KOPT-K1 (cell line): ENCODE results near the gene RAD54L.

Source experiments
- H3K27ac ChIP-seq: fragments of 200-600 bp; sonication (generic); 2 replicates; pipeline ENCODE4 v1.5.1; 2016; ENCODE audit warnings: antibody characterized with exemption, mild to moderate bottlenecking, low read depth, low read length; ENCODE audit not compliant: poor library complexity, severe bottlenecking
- H3K36me3 ChIP-seq: fragments of 200-600 bp; sonication (generic); 2 replicates; pipeline ENCODE4 v1.5.1; 2017; ENCODE audit warnings: antibody characterized with exemption, mild to moderate bottlenecking, low read length, moderate library complexity; ENCODE audit not compliant: insufficient read depth
- H3K9me3 ChIP-seq: fragments of 200-600 bp; sonication (generic); 2 replicates; pipeline ENCODE4 v1.5.1; 2017; ENCODE audit warnings: antibody characterized with exemption, low read length, mild to moderate bottlenecking; ENCODE audit not compliant: insufficient read depth, poor library complexity, severe bottlenecking

The RAD54L gene

DNA sequence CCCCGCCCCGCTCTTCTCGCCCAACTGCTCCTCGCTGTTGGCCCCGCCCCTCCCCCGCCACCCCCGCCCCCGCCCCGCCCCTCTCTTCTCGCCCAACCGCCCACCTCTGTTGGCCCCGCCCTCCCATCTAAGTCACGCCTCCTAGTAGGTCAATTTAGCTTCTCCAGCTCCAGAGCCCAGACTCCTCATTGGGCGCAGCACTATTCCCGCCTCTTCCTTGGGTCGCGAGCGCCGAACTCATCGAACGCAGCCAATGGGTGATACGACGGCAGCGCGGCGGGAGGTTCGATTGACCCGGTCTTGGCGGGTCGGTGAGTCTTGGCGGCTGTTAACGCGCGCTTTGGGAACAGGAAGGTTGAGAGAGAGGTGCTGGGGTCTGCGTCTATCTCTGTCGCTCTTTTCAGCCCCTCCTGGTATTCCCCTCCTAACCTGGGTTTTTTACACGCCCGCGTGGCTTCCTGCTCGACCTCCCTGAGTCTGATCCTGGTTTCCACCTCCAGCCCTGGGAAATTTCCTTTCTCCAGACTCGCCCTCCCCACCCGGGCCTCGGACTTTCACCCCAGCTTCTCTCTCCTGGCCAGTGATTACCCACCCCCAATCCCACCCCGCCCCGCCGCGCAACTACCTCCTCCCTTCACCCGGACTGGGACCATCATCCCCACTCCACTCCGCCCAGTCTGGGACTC, at the start of gene RAD54L:
Gene RAD54L, plus strand, starts transcription at position 328 of the 686 bp plus-strand sequence. CDS start 643 bp downstream, outside the sequence.
- Histone ChIP-seq H3K9me3 (no peaks in the 10 kb centered on the region), H3K27ac (peak within 1 kb of the TSS; percentile 88), H3K36me3 (peaks cover 37% of the 10 kb centered on the region)

DNA sequence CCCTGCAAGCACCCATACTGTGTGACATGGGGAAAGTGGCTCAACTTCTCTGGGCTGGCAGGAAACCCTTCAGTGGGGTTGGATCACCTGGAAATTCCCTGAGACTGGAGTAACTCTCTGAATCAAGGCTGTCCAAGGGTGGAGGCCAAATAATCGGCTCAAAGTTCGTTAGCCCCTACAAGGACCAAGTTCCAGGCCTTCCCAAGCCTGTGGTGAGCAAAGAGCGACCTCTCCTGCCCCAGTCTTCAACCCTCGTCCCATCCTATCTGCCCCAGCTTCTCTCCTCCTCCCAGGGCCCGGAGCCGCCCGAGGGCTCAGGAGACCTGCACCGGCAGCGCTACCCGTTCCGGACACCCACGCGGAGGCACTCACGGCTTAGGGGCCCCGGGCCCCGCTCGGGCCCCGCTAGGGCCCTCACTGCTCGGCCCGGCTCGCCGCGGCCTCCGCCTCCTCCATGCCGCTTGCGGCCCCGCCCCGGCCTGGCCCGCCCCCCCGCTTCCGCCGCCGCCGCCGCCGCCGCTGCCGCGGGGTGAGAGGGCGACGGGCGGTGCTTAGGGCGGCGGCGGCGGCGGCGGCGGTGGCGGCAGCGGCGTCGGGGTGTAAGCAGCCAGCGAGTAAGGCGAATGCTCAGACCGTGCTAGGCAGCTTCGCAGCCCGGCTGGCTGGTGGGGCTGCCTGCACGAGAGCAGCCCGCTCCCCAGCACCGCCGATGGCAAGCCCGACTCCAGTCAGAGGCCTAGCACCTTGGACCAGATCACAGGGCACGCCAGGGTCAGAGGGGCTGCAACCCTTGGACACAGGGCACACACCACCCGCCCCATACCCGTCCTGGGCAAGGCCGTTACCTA, 49.4 kb upstream of the RAD54L start, which contains the start of gene POMGNT1:
Gene POMGNT1, minus strand, starts transcription at position 471 of the 848 bp plus-strand sequence. CDS start 613 bp downstream, outside the sequence.
- Histone ChIP-seq H3K9me3 (no peaks in the 10 kb centered on the region), H3K27ac (peak within 1 kb of the TSS; percentile 72), H3K36me3 (peaks cover 37% of the 10 kb centered on the region)

DNA sequence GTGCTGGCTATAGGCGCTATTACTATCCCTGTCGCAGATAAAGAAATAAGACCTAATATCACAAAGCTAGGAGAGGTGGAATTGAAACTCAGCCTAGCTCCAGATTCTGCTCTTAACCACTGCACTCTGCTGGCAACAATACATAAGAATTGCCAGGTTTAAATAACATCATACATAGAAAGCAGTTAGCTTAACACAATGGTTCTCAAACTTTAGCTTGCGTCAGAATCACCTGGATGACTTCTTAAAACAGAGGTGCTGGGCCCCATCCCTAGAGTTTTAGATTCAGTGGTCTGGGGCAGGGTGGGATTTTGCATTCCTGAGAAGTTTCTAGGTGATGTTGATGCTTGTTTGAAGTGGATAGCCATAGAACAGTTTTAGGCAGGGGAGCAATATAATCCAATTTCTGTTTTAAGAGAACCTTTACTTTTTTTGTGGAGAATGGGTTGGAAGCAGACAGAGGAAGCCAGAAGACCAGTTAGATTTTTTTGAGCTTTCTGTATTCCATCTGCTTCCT, 48.3 kb upstream of the RAD54L start:
- peaks cover 26% of the 10 kb centered on the region for H3K36me3 ChIP-seq
- H3K27ac ChIP-seq: no peak overlapping the region
- no peaks in the 10 kb centered on the region for H3K9me3 ChIP-seq

DNA sequence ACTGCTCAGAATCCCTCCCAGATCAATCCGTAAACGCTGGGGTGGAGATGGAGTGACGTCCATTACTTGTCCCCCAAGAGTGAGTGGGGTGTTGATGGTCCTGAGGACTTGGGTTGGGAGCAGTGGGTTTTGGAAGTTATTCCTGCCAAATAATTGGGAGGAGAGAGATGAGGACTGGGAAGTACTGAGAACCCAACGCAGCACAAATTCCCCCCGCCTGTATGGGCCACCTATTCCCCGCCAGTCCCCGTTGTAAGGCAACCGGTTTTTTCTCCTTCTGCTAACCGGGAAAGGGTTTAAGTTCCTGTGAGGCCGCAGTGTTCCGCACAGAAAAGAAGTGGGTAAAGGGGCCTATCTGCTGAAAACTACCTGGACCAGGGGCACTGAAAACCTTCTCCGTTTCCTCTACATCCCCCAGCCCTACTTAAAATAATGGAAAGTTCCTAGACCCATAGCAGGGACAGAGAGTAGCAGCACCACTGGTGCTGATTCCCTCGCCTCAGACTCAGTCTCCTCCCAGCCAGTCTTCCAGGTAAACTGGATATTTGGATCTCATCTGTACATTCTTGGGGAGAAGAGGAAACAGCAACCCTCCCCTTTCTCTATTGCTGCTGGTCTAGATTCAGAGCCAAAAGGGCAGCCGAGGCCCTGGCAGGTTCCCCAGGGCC, 43.7 kb upstream of the RAD54L start:
- Histone ChIP-seq H3K27ac (no peak overlapping the region), H3K9me3 (no peaks in the 10 kb centered on the region)

DNA sequence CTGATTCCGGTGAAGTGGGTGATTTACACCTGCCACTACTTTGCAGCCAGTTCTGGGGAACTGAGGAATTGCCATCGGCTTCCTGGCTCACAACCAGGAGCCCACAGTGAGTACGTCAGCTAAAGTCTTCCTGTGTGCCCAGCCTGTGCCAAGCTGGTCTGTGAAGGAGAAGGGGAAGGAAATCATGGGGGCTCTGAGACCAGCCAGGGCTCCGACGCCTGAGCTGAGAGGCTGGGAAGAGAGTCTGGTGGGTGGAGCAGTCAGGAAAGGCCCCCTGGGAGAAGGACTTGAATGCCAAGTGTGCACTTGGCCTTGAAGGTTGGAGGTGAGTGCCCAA, 43.2 kb upstream of the RAD54L start:
- Histone ChIP-seq H3K27ac (no peak overlapping the region), H3K36me3 (no peaks in the 10 kb centered on the region), H3K9me3 (no peaks in the 10 kb centered on the region)

More for the DNA sequence above, 43.7 kb upstream of the RAD54L start:
- no peaks in the 10 kb centered on the region for H3K36me3 ChIP-seq

DNA sequence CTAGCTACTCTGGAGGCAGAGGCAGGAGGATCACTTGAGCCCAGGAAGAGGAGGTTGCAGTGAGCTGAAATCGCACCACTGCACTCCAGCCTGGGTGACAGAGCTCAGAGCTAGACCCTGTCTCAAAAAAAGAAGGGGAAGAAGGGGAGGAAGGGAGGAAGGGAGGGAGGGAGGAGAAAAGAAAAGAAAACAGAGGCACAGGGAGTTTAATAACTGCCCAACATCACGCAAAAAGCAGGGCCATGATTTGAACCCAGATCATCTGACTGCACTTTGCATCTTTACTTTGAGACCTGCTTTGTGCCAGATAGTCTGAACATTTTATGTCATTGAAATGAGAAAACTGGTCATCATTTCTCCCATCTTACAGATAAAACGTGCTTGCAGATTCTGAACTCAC, 42.4 kb upstream of the RAD54L start:
- no peaks in the 10 kb centered on the region for H3K36me3 ChIP-seq
- no peak overlapping the region for H3K27ac ChIP-seq
- H3K9me3 ChIP-seq: no peaks in the 10 kb centered on the region

DNA sequence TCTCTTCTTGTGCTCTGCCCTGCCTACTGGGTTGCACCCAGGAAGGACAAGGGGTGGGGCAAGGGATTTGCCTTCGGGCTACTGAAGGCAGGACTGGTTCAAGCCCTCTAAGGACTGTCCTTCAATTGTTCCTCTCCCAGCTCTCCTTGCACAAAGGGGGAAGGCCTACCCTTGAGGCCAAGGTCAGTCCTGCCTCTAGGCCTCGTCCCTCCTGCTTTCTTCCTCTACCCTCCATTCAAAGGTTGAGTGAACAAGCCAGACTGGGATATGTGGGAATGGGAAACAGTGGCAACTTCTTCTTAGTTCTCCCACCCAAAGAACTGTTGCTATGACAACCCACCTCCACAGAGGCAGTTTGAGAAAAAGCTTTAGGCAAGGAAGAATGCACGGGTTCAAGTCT, 41.8 kb upstream of the RAD54L start:
- Histone ChIP-seq H3K36me3 (no peaks in the 10 kb centered on the region), H3K27ac (no peak overlapping the region), H3K9me3 (no peaks in the 10 kb centered on the region)

DNA sequence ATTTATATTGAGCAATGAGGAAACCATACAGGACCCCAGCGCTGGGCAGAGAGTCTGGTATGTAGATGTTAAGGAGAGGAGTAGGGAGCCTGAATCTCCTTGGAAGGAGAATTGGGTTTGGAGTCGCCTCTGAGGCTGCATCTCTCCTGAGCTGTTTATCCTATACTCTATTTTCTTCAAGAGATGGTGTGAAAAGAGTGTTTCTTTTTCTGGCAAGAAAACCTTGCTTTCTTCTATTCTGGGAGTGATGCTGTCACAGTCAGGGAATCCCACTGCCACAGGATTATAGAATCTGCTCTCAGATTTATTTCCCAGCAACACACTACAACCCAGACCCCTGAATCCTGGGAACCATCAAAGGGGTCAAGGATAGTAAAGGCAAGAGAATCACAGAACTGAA, 41.2 kb upstream of the RAD54L start:
- Histone ChIP-seq H3K27ac (no peak overlapping the region), H3K36me3 (no peaks in the 10 kb centered on the region), H3K9me3 (no peaks in the 10 kb centered on the region)

DNA sequence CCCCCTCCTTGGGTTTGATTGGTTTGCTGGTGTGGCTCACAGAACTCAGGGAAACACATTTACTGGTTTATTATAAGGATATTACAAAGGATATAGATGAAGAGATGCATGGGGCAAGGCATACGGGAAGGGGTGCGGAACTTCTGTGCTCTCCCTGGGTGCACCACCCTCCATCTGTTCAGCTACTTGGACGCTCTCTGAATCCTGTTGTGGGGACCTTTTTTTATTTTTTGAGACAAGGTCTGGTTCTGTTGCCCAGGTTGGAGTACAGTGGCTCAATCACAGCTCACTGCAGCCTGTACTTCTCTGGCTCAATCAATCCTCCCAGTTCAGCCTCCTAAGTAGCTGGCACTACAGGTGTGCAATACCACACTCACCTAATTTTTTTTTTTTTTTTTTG, 37.0 kb upstream of the RAD54L start:
- H3K27ac ChIP-seq: no peak overlapping the region
- no peaks in the 10 kb centered on the region for H3K9me3 ChIP-seq
- no peaks in the 10 kb centered on the region for H3K36me3 ChIP-seq

DNA sequence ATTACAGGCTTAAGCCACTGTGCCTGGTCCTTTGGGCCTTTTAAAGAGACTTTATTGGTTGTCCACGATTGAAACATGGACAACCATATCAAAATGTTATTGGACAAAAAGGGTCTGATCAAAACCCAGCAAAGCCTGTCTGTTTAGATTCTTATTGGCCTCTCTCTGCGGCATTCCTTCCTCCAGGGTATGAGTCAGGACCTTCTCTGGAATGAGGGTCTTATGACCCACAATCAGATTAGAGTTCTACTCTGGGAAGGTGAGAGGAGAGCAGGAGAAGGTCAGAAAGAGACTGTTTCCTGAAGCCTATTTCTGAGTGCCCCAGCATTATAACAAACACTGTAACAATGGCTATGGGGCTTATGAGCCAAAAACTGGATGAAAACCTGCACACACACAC, 36.5 kb upstream of the RAD54L start:
- Histone ChIP-seq H3K9me3 (no peaks in the 10 kb centered on the region), H3K36me3 (no peaks in the 10 kb centered on the region), H3K27ac (no peak overlapping the region)

DNA sequence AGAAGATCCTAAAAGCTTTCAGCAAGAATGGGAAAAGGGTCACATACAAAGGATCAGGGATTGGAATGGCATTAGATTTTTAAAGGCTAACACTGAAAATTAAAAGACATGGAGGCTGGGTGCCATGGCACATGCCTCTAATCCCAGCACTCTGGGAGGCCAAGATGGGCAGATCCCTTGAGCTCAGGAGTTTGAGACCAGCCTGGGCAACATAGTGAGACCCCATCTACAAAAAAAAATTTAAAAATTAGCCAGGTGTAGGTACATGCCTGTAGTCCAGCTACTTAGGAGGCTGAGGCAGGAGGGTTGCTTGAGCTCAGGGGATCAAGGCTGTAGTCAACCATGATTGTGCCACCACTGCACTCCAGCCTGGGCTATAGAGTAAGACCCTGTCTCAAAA, 32.1 kb upstream of the RAD54L start:
- Histone ChIP-seq H3K9me3 (no peaks in the 10 kb centered on the region), H3K36me3 (no peaks in the 10 kb centered on the region), H3K27ac (no peak overlapping the region)

DNA sequence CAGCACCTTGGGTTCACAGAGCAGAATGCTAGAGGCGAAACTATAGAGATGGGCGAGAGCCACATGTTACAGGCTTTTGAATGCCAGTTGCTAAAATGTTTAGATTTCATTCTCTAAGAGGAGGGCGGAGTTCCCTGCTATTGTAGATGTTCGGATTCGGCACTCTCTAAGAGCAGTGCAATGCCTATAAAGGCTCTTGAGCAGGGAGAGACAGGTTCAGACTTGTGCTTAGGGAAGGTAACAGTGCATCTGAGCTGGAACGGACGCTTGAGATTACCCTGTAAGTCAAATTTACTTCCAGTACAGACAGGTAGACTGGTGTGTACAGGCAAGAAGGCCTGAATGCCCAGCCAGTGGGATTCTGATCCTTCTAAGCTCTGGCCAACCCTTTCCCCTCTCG, 29.1 kb upstream of the RAD54L start:
- Histone ChIP-seq H3K27ac (no peak overlapping the region), H3K36me3 (no peaks in the 10 kb centered on the region), H3K9me3 (no peaks in the 10 kb centered on the region)

DNA sequence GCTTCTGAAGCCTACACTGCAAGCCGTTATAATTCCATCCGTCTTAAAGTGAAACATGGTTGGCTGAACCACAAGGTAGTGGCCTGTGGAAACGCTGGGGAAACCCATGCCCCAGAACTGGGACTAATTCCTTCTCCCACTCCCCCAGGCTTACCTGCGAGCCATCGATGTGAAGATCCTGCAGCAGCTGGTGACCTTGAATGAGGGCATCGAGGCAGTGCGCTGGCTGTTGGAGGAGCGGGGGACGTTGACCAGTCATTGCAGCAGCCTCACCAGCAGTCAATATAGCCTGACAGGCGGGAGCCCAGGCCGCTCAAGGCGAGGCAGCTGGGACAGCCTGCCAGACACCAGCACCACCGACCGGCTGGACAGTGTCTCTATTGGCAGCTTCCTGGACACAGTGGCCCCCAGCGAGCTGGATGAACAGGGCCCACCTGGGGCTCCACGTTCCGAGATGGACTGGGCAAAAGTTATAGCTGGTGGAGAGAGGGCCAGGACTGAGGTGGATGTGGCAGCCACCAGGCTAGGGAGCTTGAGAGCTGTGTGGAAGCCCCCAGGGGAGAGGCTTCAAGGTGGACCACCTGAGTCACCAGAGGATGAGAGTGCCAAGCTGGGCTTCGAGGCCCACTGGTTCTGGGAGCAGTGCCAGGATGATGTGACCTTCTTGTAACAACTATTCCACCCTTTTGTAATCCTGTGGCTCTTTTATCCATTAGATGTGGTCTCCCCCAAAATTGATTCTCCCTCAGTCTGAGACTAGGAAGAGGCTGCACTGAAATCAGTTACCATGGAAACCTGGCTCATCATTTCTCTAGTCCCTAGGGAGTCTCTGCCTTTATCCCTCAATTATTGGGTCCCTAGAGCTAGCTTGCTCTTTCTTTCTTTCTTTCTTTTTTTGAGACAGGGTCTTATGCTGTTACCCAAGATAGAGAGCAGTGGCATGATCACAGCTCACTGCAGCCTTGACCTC, 27.7 kb upstream of the RAD54L start:
- Histone ChIP-seq H3K9me3 (no peaks in the 10 kb centered on the region), H3K36me3 (no peaks in the 10 kb centered on the region), H3K27ac (no peak overlapping the region)

DNA sequence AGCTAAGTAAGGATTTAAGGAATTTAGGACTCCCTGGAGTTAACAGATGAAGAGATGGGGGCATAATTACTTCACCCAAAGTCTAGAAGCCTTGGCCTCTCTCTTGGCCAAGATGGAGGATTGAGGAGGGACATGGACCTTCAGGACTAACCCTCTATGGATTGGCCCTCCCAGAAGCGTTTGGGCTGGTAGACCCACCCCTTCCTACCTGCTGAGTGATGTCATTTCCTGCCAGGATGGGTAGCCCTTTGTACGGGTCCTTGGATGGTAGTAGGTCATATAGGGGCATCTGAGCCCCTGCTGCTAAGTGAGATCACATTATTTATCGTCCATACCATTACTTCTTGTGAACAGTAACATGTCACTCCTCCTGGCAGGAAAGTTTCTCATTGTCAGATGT, 26.8 kb upstream of the RAD54L start:
- H3K36me3 ChIP-seq: no peaks in the 10 kb centered on the region
- no peak overlapping the region for H3K27ac ChIP-seq
- no peaks in the 10 kb centered on the region for H3K9me3 ChIP-seq
